Measurements from ENCODE around the gene BOD1L1.

BOD1L1 gene

GRCh38 chr4:13522282-13523104 lies 105.0 kb downstream of the BOD1L1 start:
- no peak for DNase-seq

- no peak for DNase-seq
These were observed 106.5 kb downstream of the BOD1L1 start for GRCh38 chr4:13521047-13521446.

Data from activated T-cell treated with anti-CD3 and anti-CD28 coated beads, Interleukin-2, amount 50 U/mL, for 1 hour (primary cell).